SIG-M5 (cell line): ENCODE results near the gene MYO1F.
"Not testable (repeated sequence)": the region's sequence is repeated elsewhere in the genome, so short reads cannot be mapped to it uniquely, and the experiment has no call there.

ENCODE experiments used
- DNase-seq: peaks from one replicate; lab custom pipeline; 2025; lab: John Stamatoyannopoulos, UW

The MYO1F gene

DNA sequence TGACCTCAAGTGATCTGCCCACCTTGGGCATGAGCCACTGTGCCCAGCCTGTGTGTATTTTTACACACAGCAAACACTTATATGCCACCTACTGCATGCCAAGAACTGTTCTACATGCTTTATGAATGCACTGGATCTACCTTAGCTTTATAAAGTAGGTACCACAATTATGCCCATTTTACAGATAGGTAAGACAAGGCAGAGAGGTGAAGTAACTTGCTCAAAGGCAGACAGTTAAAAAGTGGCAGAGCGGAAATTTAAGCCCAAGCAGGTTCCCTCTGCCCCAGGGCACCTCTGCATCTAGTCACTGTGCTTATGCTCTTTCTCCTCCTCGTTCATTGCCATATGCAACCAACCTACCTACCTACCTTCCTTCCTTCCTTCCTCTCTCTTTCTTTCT is 22.8 kb upstream of the MYO1F start:
- no peak for DNase-seq

- no peak for DNase-seq
Observed at GRCh38 chr19:8596168-8596567, 18.9 kb upstream of the MYO1F start.

- no peak for DNase-seq
Observed at GRCh38 chr19:8595651-8596050, 18.4 kb upstream of the MYO1F start.

DNA sequence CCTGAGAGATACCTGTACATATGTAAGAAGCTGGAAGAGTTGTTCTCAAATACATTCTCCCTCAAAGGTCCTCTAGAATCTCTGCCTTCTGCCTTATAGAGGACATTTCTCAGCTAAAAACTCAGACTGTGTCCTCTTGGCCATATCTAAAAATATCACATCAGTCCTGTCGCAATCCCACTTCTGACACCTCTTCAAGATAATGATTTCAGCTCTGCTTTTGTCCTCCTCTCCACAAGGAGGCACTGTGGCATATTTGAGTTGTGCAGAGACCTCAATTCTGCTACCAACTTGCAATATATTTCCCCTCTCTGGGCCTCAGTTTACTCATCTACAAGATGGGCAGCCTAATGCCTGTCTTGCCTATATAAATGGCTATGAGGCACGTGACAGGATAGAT is 16.7 kb upstream of the MYO1F start:
- no peak for DNase-seq

DNA sequence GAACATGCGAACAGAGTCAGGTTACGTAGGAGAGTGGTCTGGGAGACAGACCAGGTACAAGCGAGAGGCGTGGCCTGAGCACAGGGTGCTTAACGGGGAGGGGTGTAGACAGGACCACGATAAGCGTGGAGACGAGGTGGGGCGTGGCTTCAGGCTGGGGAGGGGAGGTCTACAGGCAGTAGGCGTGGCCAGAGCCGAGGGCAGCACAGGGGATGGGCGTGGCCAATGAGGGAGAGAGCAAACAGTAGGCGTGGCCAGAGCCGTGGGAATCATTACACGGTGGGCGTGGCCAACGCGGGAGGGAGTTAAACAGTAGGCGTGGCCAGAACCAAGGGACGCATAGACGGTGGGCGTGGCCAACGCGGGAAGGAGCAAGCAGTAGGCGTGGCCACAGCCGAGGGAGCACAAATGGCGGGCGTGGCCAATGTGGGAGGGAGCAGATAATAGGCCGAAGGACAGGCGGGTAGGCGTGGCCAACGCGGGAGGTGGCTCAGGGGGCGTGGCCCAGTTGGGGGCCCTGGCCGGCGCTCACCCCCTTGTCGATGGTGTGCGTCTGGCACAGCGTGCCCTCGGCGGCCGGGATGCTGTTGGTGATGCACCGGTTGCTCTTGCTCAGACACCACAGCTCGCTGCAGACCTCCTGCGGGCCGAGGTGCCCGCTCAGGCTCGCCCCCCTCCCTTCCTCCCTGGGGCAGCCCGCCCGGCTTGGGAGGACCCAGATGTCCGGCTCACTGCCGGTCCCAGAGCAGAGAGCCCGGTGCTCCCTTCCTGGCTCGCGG is 15.2 kb upstream of the MYO1F start:
- no peak for DNase-seq

GRCh38 chr19:8589177-8589714 is 12.0 kb upstream of the MYO1F start:
- no peak for DNase-seq

DNA sequence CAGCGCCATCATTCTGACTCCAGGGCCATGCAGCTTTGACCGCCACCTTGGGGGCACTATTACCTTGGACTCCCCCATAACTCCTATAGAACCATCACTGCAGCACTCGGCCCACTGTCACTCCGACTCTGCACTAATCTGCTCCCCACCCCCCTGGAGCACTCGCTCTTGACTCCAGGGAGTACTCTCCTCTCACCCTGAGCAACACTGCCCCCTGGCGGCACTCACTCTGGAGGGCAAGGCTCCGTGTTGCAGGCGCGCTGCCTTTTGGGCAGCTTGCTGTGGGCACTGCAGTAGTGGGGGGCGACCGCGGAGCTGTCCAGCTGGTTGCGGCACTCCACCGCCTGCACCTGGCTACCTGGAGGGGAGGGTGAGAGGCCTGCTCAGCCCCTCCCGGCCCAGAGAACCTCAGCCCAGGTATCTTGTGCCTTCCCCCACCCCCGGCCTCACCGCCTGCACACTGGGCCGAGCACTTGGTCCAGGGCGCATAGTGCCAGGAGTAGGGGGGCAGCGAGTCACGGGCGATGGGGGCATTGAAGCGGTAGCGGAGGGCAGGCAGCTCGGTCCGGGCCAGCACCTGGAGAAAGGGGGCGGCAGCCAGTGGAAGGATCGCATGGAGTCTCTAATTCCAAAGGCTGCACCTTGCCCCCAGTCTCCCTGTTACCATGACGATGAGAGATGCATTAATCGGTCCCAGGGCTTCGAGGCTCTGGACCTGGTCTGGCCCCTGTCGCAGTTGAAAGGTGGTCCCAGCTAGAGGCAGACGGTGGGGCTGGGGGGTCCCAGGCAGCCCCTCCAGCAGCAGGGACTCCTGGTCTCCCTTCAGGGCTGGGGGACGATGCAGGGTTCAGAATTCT is 8.9 kb upstream of the MYO1F start:
- DNase-seq, result no peak

DNA sequence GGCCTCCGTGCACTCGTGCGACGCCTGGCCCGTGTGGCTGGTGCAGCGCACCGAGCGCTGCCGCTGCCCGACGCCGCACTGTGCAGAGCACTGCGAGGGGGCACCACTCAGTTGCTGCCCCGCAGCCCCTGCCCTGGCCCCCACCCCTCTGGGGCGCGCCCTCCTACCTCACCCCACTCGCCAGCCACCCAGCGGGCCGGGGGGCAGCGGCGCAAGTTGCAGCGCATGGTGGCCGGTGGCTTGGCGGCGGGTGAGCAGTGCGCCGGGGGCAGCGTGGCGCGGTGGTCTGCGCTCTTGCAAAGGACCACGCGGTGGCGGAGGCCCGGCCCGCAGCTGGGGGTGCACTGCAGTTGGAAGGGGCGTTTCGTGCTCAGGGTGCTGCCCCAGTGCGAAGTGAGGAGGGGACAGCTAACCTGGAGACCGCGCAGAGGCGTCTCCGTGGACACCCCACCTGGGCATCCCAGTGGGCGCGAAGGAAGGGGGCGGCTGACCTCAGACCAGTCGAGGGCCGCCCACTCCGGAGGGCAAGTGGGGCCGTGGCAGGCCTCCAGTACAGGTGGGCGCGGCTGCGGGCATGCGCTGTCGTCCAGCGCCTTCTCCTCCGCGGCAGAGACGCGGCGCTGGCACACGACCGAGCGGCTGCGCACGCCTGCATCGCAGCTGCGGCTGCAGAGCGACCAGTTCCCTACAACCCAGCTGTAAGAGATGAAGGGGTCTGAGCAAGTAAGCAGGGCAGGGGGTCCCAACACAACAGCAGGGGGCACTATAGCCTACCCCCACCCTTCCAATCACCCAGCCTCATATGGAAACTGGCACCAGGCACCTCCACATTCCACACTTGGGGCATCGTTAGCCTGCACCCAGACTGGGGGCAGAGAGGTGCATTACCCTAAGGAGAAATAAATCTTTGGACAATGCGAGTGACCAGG is 8.0 kb upstream of the MYO1F start:
- no peak for DNase-seq

DNA sequence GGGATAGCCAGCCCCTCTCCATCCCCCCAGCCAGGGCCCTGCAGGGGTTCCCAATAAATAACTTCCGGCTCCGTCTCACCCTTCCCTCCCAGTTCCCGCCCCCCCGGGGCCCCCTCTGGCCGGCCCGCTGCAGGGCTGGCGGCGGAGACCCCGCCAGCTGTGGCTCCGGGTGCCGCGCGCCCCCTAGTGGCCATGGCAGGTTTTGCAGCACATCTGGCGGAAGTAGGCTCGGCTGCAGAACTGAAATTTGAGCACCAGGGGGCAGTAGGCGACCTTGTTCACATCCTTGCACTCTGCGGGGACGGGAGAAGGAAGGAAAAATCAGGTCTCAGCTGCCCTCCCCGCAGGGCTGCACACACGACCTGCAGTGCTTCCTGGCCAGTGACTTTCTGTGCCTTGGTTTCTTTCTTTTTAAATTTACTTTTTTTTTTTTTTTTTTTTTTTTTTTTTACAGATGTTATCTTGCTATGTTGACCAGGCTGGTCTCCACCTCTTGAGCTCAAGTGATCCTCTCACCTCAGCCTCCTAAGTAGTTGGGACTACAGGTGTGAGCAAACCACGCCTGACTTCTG is 3.6 kb upstream of the MYO1F start:
- DNase-seq, result no peak

DNA sequence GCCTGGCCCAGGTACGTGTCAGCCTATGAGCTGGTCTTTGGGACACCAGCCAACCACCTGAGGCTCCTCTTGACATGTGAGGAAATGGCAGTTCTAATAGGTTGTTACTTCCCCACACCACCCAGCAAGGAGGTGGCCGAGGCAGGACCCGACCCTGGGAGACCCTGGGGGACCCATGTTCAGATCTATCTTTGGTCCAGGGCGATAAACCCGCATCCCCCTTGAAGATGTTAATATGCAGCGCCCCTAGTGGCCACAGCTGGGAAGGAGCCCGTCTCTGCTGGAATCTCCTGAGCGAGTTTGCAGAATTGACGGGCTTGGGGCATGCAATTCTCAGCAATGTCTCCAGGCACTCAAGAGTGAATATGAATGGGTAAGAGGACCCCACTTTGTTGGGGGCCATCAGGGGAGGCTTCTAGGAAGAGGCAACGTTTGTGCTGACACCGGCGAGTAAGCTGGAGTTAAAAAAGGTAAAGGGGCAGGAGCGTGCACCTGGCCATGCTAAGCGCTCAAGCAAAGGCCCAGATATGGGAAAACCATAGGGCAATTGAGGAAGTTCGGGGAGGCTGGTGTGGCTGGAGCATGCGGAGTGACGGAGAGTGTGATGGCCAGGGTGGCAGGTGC is 1.5 kb upstream of the MYO1F start:
- no peak for DNase-seq

- DNase-seq, result no peak
Observed at GRCh38 chr19:8577741-8578140, 499 bp upstream of the MYO1F start.

DNA sequence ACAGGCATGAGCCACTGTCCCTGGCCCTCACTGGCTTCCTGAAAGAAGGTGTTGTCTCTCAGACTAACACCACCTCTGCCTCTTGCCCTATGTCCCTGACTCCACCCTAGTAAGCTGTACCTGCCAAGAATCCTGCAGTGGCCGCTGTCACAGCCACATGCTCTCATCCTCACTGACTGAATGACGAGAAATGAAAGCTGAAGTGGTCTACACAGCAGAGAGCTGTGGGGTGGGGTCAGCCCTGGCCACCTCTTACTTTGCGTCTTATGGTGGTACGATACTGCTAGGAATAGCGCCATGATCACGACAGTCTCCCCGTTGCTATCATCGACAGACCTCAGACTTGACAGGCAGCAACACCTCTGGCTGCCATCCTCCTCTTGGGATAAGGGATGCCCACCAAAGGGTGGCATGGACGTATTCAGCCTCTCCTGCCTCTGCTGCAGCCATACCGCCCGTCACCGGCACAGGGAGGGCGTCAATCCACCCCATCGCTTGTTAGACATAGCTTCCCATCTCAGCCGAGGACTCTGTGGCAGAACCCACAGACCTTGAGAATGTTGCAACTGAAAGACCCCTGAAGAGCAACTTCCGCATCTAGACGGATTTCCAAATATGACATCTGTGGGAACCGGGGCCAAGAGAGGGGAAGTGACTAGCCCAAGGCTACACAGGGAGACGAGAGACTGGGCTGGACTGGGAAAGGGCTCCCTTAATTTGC is 809 bp downstream of the MYO1F start:
- DNase-seq, result peak; percentile 79

- no peak for DNase-seq
Observed at GRCh38 chr19:8575467-8575997, 1.7 kb downstream of the MYO1F start.

- DNase-seq, result not testable (repeated sequence)
Observed at GRCh38 chr19:8574619-8574922, 2.7 kb downstream of the MYO1F start.

- no peak for DNase-seq
Observed at GRCh38 chr19:8573316-8573715, 3.9 kb downstream of the MYO1F start.

DNA sequence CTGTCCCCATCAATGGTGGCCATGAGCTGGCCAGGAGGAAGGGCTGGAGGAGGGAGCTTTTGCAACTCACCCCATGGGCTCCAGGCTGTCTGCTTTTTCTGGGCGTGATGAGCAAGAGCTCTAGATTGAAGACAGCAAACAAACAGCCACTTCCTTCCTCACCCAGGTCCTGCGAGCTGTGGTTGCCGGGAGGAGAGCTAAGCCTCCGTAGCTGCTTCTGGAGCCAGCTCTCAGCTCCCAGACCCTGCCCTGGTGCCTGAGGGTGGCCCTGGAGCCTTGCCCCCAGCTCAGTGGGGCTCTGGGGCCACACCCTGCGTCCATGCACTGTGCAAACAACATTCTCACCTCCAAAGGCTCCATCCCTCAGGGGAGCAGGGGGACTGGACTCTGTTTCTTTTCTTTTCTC is 6.2 kb downstream of the MYO1F start:
- peak; percentile 85 for DNase-seq

DNA sequence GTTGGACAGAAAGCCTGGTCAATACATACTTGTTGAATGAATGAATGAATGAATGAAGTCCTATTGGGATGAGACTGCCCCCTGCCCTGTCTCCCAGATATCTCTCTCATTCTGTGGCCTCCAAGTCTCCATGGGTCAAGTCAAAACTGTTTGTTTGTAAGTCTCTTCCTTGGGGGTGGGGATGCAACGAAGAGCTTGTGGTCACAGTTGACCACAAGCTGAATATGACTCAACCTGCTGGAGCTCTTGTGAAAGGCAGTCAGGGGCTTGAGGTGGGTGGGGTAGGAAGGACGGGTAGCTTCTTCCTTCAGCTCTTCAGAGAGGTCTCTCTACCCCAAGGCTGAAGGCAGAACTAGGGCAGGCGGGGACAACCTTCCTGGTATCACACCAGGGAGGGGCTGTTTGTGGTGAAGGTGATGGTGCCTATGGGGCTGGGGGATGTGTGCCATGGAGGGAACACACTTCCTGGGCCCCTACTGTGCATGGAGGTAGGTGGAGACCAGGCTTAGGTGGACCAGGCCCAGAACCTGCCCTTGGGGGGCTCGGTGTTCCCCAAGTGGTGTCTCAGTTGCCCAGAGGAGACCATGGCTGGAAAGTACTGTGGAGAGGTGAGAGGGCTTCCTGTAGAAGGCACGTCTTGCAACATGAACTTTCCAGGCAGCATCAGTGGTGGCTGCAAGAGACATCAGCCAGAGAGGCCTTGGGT is 8.0 kb downstream of the MYO1F start:
- DNase-seq, result peak; percentile 67

DNA sequence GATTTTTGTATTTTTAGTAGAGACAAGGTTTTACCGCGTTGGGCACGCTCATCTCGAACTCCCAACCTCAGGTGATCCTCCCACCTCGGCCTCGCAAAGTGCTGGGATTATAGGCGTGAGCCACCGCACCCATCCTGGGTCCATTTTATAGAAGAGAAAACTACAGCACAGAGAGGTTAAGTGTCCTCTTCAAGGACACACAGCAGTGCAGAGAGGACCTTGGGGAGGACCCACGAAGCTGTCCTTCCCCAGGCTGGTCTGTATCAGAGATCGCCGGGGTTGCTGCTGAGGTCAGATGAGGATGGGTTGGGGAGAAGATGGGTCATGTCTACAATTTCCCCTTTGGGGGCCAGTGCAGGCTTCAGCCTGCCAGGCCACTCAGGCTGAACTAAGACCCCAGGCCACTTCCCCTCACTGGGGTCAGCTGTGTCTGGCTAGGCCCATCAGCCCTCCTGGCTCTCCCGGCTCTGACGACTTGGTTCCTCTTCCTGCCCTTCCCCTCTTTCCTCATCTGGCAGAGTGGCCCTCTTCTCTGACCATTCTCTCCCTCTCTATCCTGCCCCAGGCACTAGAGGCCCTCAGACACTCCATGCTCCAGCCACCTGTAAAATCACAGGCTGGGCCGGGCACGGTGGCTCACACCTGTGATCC is 9.6 kb downstream of the MYO1F start:
- no peak for DNase-seq

DNA sequence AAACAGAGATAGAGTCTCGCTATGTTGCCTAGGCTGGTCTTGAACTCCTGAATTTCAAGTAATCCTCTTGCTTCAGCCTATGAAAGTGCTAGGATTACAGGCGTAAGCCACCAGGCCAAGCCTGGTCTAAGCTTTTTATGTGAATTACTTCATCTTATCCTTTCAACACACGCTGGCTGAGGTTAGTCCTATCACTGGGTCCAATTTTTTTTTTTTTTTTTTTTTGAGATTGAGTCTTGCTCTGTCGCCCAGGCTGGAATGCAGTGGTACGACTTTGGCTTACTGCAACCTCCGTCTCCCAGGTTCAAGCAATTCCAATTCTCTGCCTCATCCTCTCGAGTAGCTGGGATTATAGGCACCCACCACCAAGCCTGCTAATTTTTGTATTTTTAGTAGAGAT is 10.4 kb downstream of the MYO1F start:
- DNase-seq, result no peak
